Body of pancreas (tissue), 4 donors: Measurements from ENCODE around the gene FETUB. TPM values are rescaled to one million over a fixed set of nuclear protein-coding genes. Genes with fewer than 3 reads are reported as not detected.

Experiments used
- ATAC-seq: fragments of 150-250 bp; one replicate; pipeline ENCODE4 v1.9.1; 2016
- DNase-seq, 4 donors: peaks; one replicate each; pipeline ENCODE4 v3.0.0-alpha.2; 2019
- H3K27ac ChIP-seq, 4 donors: fragments of 200-600 bp; sonication (generic); 1 replicate in 3 of 4; 2 replicates in 1 of 4; pipeline versions ENCODE4 v1.5.1 to v1.6.1; 2016 to 2019; ENCODE audit warnings: mild to moderate bottlenecking in 1 of 4, mixed read lengths in 1 of 4, moderate library complexity in 1 of 4
- H3K27me3 ChIP-seq, 2 donors: fragments of 200-600 bp; sonication (generic); one replicate each; pipeline ENCODE4 v1.6.0; 2016; ENCODE audit warnings: mild to moderate bottlenecking in 1 of 2
- H3K36me3 ChIP-seq, 2 donors: fragments of 200-600 bp; sonication (generic); replicated peaks in 1 of 2; 2 replicates each; pipeline ENCODE4 v1.5.1; 2016; ENCODE audit warnings: low read depth in 2 of 2; ENCODE audit not compliant: insufficient read depth in 1 of 2
- H3K4me1 ChIP-seq: fragments of 200-600 bp; sonication (generic); one replicate; pipeline ENCODE4 v1.6.0; 2016
- H3K4me3 ChIP-seq, 2 donors: fragments of 200-600 bp; sonication (generic); 1 replicate in 1 of 2; 2 replicates in 1 of 2; pipeline ENCODE4 v1.5.1; 2016 to 2019
- H3K9me3 ChIP-seq, 3 donors: fragments of 200-600 bp; sonication (generic); 1 replicate in 2 of 3; 2 replicates in 1 of 3; pipeline ENCODE4 v1.5.1; 2016
- CTCF ChIP-seq, 7 experiments: fragments of 450-650 bp in 4 of 7; fragments of 200-600 bp in 3 of 7; sonication (generic) in 3 of 7; IDR thresholded peaks; one replicate each; pipeline ENCODE4 v1.5.1; 2016 to 2019; ENCODE audit warnings: antibody characterized with exemption in 7 of 7
- POLR2A ChIP-seq, 3 donors: fragments of 450-650 bp; IDR thresholded peaks; one replicate each; pipeline ENCODE4 v1.6.1; 2016; ENCODE audit warnings: antibody characterized with exemption in 3 of 3, mild to moderate bottlenecking in 2 of 3
- WGBS, 2 donors: methylation state at CpG; one replicate each; pipeline ENCODE4 v1.1.5; 2017; 5-methylcytosine and 5-hydroxymethylcytosine counted together
- intact Hi-C: fragments of 100-400 bp; cut with DNase I; formaldehyde crosslinking; loops from one replicate; pipeline ENCODE4 v1.15.1; 2023
- total RNA-seq, 2 donors: library from RNA; depleted of rRNA; stranded (reverse); fragments of >200 nt; gene quantifications; one replicate each; pipeline ENCODE4 v1.1.0, GENCODE V29; 2016

The FETUB gene
- total RNA-seq, 2 donors from 2014 or later = not detected

GRCh38 chr3:186599142-186599784, 40.9 kb upstream of the FETUB start:
- H3K27ac ChIP-seq = peak overlapping the region in 3 of 4 donors; percentile 6 to 21 (median 16)

GRCh38 chr3:186599785-186600166, 40.4 kb upstream of the FETUB start:
- no peak for ATAC-seq
- 80 to 92% methylated on average over 2 of the region's 2 CpGs for WGBS, 2 donors
- no peaks in the 10 kb centered on the region for H3K9me3 ChIP-seq
- intact Hi-C loops = no loop called here
- H3K27me3 ChIP-seq = no peaks in the 10 kb centered on the region
- DNase-seq = no peak
- H3K4me1 ChIP-seq = peaks cover 31% of the 10 kb centered on the region
- H3K36me3 ChIP-seq = no peaks in the 10 kb centered on the region
- no peak overlapping the region for H3K4me3 ChIP-seq
- no peak for TF ChIP-seq CTCF (IDR thresholded peaks at IDR 0.05)
- no peak for TF ChIP-seq POLR2A (IDR thresholded peaks at IDR 0.05)
- H3K27ac ChIP-seq = peak overlapping the region in 1 of 4 donors; percentile 6

More at GRCh38 chr3:186599142-186599784, 40.9 kb upstream of the FETUB start:
- DNase-seq (no peak), ATAC-seq (no peak)
- intact Hi-C loops = no loop called here
- 28 to 49% methylated on average over 6 to 12 of the region's 12 CpGs for WGBS, 2 donors
- H3K9me3 ChIP-seq = no peaks in the 10 kb centered on the region
- H3K4me1 ChIP-seq = peaks cover 31% of the 10 kb centered on the region
- H3K27me3 ChIP-seq = no peaks in the 10 kb centered on the region
- no peaks in the 10 kb centered on the region for H3K36me3 ChIP-seq
- no peak overlapping the region for H3K4me3 ChIP-seq
- no peak for TF ChIP-seq POLR2A (IDR thresholded peaks at IDR 0.05)
- TF ChIP-seq CTCF (IDR thresholded peaks at IDR 0.05) = no peak

- DNase-seq = no peak
These were observed 39.3 kb upstream of the FETUB start for GRCh38 chr3:186600896-186601295.

DNA sequence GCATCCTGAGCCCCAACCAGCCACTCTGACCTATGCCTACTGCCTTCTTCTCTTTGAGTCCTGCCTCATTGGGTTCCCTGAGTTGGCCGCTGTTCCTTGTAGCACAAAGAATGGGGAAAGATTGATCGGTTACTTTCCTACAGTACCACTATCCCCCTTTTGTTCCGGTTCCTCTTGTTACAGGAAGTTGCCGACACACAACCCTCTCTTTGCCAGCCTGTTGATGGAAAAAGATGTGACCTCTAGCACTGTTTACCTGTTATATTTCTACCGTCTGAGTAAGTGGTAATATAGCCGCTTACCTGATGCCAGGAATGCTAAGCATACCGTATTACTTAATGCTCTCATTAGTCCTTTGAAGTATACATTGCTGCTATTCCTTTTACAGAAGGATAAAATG, 37.0 kb upstream of the FETUB start:
- no peak for DNase-seq
- no peak for ATAC-seq
- H3K9me3 ChIP-seq = no peaks in the 10 kb centered on the region
- no peak overlapping the region for H3K27ac ChIP-seq
- H3K4me3 ChIP-seq = no peak overlapping the region
- 81 to 87% methylated on average over 7 of the region's 7 CpGs for WGBS, 2 donors
- no peaks in the 10 kb centered on the region for H3K36me3 ChIP-seq
- no peaks in the 10 kb centered on the region for H3K27me3 ChIP-seq
- H3K4me1 ChIP-seq = peaks cover 47% of the 10 kb centered on the region
- TF ChIP-seq CTCF (IDR thresholded peaks at IDR 0.05) (no peak), POLR2A (IDR thresholded peaks at IDR 0.05) (no peak)
- intact Hi-C loops = no loop called here

More at GRCh38 chr3:186600896-186601295, 39.3 kb upstream of the FETUB start:
- Histone ChIP-seq H3K4me1 (peaks cover 39% of the 10 kb centered on the region), H3K4me3 (no peak overlapping the region), H3K27me3 (no peaks in the 10 kb centered on the region), H3K9me3 (no peaks in the 10 kb centered on the region), H3K36me3 (no peaks in the 10 kb centered on the region), H3K27ac (no peak overlapping the region)
- TF ChIP-seq CTCF (IDR thresholded peaks at IDR 0.05) (no peak), POLR2A (IDR thresholded peaks at IDR 0.05) (no peak)
- 53 to 58% methylated on average over 3 of the region's 3 CpGs for WGBS, 2 donors
- intact Hi-C loops = no loop called here
- ATAC-seq = no peak

DNA sequence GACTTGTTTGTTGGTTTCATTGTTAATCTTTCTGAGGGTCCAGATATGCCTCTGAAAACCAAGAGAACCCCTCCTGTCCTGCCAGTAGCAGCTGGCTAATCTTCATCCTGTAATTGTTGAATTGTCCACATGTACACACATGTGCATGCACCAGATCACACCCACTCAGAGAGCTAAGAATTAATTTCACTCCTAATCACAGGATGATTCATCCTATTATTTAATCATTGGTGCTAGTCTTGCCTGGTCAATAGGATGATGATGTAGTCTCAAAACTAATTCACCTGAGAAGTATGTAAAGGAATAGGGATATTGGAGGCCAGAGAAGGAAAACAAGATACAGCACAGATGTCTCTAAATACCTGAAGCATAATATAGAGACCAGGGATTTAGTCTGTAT, 35.1 kb upstream of the FETUB start:
- no peak for ATAC-seq
- H3K4me3 ChIP-seq = no peak overlapping the region

More for the DNA sequence above, 35.1 kb upstream of the FETUB start:
- no peaks in the 10 kb centered on the region for H3K9me3 ChIP-seq
- DNase-seq = no peak
- peaks cover 29% of the 10 kb centered on the region for H3K4me1 ChIP-seq
- intact Hi-C loops = no loop called here
- TF ChIP-seq CTCF (IDR thresholded peaks at IDR 0.05) = no peak
- TF ChIP-seq POLR2A (IDR thresholded peaks at IDR 0.05) = no peak
- no peaks in the 10 kb centered on the region for H3K36me3 ChIP-seq
- peak overlapping the region in 2 of 4 donors; percentile 70 to 80 for H3K27ac ChIP-seq
- H3K27me3 ChIP-seq = no peaks in the 10 kb centered on the region
